HCT116 (cell line): ENCODE data around the gene SIRPB2.

ENCODE experiments used
- POLR2A ChIP-seq: IDR thresholded peaks from 2 replicates; pipeline ENCODE4 v1.7.0; 2011; ENCODE audit warnings: borderline replicate concordance; ENCODE audit not compliant: insufficient read depth, insufficient read length; ENCODE audit errors: extremely low read depth
- POLR2AphosphoS5 ChIP-seq: IDR thresholded peaks from 2 replicates; pipeline ENCODE4 v1.6.1; 2011; ENCODE audit warnings: mild to moderate bottlenecking, low read depth, low read length, moderate library complexity
- ZNF274 ChIP-seq: fragments of 200-500 bp; sonication (Bioruptor generic); IDR thresholded peaks from 2 replicates; pipeline ENCODE4 v1.6.1; 2014; ENCODE audit warnings: mild to moderate bottlenecking, low read depth, low read length, inconsistent platforms
- TF ChIP-seq, protein P1 (sequence below), 3 experiments: fragments of 200-600 bp in 1 of 3; sonication (generic) in 1 of 3; IDR thresholded peaks in 2 of 3; conservative IDR thresholded peaks in 1 of 3; 2 replicates each; pipeline ENCODE4 v1.5.1; 2012 to 2017; ENCODE audit warnings: low read depth in 2 of 3, low read length in 2 of 3, antibody characterized with exemption in 1 of 3, borderline replicate concordance in 1 of 3, control low read depth in 1 of 3, mild to moderate bottlenecking in 1 of 3, mixed read lengths in 1 of 3, mixed run types in 1 of 3, moderate library complexity in 1 of 3; ENCODE audit not compliant: insufficient read depth in 1 of 3
- TF ChIP-seq, protein P2 (sequence below): IDR thresholded peaks from 2 replicates; pipeline ENCODE4 v1.6.1; 2012; ENCODE audit warnings: low read depth
- TF ChIP-seq, protein P3 (sequence below): IDR thresholded peaks from 2 replicates; pipeline ENCODE4 v1.6.1; 2012

DNA sequence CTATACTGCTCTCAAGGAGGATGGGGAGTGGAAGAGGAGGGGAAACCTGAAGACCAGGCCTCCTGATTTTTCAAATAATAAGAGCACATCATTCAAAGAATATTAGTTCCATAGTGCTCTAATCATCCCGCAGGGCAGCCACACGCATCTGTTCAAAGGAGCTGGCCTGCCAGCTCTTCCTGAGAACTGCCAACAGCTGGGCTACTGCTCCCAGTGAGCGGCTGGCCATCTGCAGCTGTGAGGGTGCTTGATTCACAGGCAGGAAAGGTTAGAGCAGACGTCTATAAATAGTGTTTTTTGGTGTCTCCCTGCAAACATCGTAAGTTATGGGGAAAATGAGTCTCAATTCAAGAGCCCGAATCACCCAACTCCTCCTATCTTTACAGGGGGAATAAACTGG lies 41.9 kb downstream of the SIRPB2 start:
- TF ChIP-seq, protein P1, sequence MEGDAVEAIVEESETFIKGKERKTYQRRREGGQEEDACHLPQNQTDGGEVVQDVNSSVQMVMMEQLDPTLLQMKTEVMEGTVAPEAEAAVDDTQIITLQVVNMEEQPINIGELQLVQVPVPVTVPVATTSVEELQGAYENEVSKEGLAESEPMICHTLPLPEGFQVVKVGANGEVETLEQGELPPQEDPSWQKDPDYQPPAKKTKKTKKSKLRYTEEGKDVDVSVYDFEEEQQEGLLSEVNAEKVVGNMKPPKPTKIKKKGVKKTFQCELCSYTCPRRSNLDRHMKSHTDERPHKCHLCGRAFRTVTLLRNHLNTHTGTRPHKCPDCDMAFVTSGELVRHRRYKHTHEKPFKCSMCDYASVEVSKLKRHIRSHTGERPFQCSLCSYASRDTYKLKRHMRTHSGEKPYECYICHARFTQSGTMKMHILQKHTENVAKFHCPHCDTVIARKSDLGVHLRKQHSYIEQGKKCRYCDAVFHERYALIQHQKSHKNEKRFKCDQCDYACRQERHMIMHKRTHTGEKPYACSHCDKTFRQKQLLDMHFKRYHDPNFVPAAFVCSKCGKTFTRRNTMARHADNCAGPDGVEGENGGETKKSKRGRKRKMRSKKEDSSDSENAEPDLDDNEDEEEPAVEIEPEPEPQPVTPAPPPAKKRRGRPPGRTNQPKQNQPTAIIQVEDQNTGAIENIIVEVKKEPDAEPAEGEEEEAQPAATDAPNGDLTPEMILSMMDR (IDR thresholded peaks at IDR 0.05 in 2 of 3, conservative IDR thresholded peaks at IDR 0.05 in 1 of 3; ENCODE audit: borderline replicate concordance in 1 of 3, insufficient read depth in 1 of 3, low read depth in 2 of 3, low read length in 2 of 3) = no peak
- TF ChIP-seq, protein P2, sequence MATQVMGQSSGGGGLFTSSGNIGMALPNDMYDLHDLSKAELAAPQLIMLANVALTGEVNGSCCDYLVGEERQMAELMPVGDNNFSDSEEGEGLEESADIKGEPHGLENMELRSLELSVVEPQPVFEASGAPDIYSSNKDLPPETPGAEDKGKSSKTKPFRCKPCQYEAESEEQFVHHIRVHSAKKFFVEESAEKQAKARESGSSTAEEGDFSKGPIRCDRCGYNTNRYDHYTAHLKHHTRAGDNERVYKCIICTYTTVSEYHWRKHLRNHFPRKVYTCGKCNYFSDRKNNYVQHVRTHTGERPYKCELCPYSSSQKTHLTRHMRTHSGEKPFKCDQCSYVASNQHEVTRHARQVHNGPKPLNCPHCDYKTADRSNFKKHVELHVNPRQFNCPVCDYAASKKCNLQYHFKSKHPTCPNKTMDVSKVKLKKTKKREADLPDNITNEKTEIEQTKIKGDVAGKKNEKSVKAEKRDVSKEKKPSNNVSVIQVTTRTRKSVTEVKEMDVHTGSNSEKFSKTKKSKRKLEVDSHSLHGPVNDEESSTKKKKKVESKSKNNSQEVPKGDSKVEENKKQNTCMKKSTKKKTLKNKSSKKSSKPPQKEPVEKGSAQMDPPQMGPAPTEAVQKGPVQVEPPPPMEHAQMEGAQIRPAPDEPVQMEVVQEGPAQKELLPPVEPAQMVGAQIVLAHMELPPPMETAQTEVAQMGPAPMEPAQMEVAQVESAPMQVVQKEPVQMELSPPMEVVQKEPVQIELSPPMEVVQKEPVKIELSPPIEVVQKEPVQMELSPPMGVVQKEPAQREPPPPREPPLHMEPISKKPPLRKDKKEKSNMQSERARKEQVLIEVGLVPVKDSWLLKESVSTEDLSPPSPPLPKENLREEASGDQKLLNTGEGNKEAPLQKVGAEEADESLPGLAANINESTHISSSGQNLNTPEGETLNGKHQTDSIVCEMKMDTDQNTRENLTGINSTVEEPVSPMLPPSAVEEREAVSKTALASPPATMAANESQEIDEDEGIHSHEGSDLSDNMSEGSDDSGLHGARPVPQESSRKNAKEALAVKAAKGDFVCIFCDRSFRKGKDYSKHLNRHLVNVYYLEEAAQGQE = no peak
- TF ChIP-seq POLR2AphosphoS5 (no peak), ZNF274 (no peak), POLR2A (no peak)
- TF ChIP-seq, protein P3, sequence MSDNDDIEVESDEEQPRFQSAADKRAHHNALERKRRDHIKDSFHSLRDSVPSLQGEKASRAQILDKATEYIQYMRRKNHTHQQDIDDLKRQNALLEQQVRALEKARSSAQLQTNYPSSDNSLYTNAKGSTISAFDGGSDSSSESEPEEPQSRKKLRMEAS = no peak
